C4-2B (cell line): Measurements from ENCODE around the gene CELSR1.

Source experiments
- CTCF ChIP-seq: fragments of 450-650 bp; conservative IDR thresholded peaks from 2 replicates; pipeline ENCODE4 v1.5.1; 2017; ENCODE audit warnings: mild to moderate bottlenecking
- ZFX ChIP-seq: fragments of 450-650 bp; IDR thresholded peaks from 2 replicates; pipeline ENCODE4 v1.6.1; 2017

- TF ChIP-seq CTCF: no peak
- no peak for TF ChIP-seq ZFX
Measured at GRCh38 chr22:46406791-46407190, 130.6 kb downstream of the CELSR1 start.
